Activated naive CD4-positive, alpha-beta T cell treated with anti-CD3 and anti-CD28 coated beads, Interleukin-2, amount 50 U/mL, for 72 hours (primary cell): ENCODE results near the gene MON1B. TPM values are rescaled to one million over a fixed set of nuclear protein-coding genes. Genes with fewer than 3 reads are reported as not detected.

Source experiments
- ATAC-seq, 2 donors: fragments of 150-1000 bp; cut with Tn5 transposase; 2 replicates each; pipeline ENCODE4 v1.10.0; 2021; ENCODE audit warnings: mild to moderate bottlenecking in 2 of 2, moderate library complexity in 2 of 2
- DNase-seq, 2 donors: peaks; one replicate each; pipeline ENCODE4 v3.0.0; 2021 to 2022; ENCODE audit warnings: low spot score in 2 of 2
- H3K27ac Mint-ChIP-seq, 2 donors: one replicate each; pipeline ENCODE4 v1.8.0; 2022; ENCODE audit warnings: mild to moderate bottlenecking in 2 of 2, mixed read lengths in 2 of 2
- H3K36me3 Mint-ChIP-seq, 2 donors: one replicate each; pipeline ENCODE4 v1.8.0; 2022; ENCODE audit warnings: mixed read lengths in 2 of 2
- H3K9me3 Mint-ChIP-seq, 2 donors: one replicate each; pipeline ENCODE4 v1.8.0; 2022; ENCODE audit warnings: mixed read lengths in 2 of 2
- total RNA-seq, 2 donors: library from RNA; stranded (reverse); gene quantifications; one replicate each; pipeline ENCODE4 v1.2.3, GENCODE V29; 2022

The MON1B gene
- total RNA-seq, 2 donors from 2014 or later: 75.3 to 92.9 TPM

DNA sequence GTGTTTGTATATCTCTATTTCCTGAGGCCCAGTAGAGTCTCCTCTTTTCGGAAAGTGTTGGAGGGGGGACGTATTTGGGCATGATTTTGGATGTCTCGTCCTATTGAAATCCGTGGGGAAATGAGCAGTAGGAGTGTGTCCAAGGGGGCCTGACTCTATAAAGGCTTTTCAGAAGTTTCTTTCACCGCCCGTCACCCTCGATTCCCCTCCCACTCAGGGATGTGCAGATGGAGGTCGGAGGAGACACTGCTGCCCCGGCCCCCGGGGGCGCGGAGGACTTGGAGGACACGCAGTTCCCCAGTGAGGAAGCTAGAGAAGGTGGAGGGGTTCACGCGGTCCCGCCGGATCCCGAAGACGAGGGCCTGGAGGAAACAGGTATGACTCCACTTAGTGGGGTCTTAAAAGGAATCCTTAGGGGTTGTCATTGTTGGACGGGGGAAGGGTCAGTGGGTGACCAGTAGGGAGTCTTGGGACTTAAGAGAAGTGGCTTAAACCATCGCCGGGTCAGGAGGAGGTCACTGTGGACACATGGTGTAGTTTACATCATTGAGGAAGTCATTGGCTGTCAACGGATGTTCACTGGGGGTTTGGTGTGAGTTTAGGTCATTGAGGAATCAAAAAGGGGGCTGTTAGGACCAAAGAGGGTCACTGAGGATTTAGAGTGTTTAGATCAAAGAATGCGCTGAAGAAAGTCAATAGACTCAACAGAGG lies 424 bp downstream of the MON1B start:
- DNase-seq (peak; percentile 39 to 58), ATAC-seq (no peak)
- H3K36me3 Mint-ChIP-seq: peaks cover 35 to 53% of the 10 kb centered on the region in 2 donors
- H3K27ac Mint-ChIP-seq: peak overlapping the region; percentile 99 to 100
- H3K9me3 Mint-ChIP-seq: peaks cover 8 to 13% of the 10 kb centered on the region in 2 donors

DNA sequence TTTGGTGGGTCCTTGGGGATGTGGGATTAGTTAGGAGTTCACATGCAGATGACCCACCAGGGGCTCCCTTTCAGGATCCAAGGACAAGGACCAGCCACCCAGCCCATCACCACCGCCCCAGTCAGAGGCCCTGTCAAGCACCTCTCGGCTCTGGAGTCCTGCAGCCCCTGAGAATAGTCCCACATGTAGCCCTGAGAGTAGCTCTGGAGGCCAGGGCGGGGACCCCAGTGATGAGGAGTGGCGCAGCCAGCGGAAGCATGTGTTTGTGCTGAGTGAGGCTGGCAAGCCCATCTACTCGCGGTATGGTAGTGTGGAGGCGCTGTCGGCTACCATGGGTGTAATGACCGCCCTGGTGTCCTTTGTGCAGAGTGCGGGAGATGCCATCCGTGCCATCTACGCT lies 2.4 kb downstream of the MON1B start:
- ATAC-seq (no peak), DNase-seq (no peak)
- Mint-ChIP-seq H3K9me3 (peaks cover 8 to 13% of the 10 kb centered on the region in 2 donors), H3K27ac (peak overlapping the region in 1 of 2 donors; percentile 99), H3K36me3 (peaks cover 44 to 65% of the 10 kb centered on the region in 2 donors)

DNA sequence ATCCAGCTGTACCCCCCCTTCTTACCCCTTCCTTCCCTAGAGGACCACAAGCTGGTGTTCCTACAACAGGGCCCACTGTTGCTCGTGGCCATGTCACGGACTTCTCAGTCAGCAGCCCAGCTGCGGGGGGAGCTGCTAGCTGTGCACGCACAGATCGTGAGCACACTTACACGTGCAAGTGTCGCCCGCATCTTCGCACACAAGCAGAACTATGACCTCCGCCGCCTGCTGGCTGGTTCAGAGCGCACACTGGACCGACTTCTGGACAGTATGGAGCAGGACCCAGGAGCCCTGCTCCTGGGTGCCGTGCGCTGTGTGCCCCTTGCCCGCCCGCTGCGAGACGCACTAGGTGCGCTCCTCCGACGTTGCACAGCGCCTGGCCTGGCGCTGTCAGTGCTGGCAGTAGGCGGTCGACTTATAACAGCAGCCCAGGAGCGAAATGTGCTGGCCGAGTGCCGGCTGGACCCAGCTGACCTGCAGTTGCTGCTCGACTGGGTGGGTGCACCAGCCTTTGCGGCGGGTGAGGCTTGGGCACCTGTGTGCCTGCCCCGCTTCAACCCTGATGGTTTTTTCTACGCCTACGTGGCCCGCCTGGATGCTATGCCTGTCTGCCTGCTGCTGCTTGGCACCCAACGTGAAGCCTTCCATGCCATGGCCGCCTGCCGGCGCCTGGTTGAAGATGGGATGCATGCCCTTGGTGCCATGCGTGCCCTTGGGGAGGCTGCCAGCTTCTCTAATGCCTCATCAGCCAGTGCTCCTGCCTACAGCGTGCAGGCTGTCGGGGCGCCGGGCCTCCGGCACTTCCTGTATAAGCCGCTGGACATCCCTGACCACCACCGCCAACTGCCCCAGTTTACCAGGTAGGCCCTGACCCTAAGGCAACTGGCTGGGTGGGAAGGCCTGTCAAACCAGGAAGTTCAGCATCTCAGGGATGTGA lies 3.6 kb downstream of the MON1B start:
- Mint-ChIP-seq H3K27ac (peak overlapping the region in 1 of 2 donors; percentile 65), H3K9me3 (peaks cover 8 to 13% of the 10 kb centered on the region in 2 donors), H3K36me3 (peaks cover 46 to 69% of the 10 kb centered on the region in 2 donors)
- DNase-seq (no peak), ATAC-seq (no peak)

DNA sequence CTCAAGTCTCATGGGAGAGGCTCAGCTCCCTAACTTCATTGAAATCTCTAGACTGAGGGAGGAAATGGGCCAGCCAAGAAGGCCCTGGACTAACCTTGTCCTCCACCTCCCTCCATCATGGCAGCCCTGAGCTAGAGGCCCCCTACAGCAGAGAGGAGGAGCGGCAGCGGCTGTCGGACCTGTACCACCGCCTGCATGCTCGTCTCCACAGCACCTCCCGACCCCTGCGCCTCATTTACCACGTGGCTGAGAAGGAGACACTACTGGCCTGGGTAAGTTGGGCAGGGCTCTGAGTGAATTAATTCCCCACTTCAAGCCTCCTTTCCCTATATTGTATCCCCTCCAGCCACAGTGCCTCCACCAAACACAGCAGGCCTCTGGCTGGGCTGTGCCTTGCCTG lies 4.4 kb downstream of the MON1B start:
- ATAC-seq (no peak), DNase-seq (no peak)
- peaks cover 46 to 66% of the 10 kb centered on the region in 2 donors for H3K36me3 Mint-ChIP-seq
- H3K9me3 Mint-ChIP-seq: peaks cover 8 to 13% of the 10 kb centered on the region in 2 donors
- H3K27ac Mint-ChIP-seq: peak overlapping the region; percentile 1 to 65

DNA sequence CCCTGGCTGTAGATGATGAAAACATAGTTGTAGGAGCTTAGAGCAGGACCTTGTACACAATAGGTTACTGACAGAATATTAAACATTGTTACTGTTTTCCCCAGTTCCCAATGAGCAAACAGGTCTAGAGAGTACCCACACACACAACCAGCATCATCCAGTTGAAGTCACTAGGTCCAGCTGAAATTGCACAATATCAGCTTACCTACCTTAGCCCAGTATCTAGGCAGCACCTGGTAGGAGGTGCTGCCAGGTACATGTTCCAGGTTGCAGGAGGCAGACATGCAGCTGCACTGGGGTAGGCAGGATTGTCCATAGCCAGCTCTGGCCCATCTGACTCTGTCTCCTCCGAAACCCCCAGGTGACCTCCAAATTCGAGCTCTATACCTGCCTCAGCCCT lies 6.8 kb downstream of the MON1B start:
- H3K36me3 Mint-ChIP-seq: peaks cover 26 to 43% of the 10 kb centered on the region in 2 donors
- no peaks in the 10 kb centered on the region for H3K9me3 Mint-ChIP-seq
- ATAC-seq: no peak
- no peak for DNase-seq
- peak overlapping the region in 1 of 2 donors; percentile 25 for H3K27ac Mint-ChIP-seq

DNA sequence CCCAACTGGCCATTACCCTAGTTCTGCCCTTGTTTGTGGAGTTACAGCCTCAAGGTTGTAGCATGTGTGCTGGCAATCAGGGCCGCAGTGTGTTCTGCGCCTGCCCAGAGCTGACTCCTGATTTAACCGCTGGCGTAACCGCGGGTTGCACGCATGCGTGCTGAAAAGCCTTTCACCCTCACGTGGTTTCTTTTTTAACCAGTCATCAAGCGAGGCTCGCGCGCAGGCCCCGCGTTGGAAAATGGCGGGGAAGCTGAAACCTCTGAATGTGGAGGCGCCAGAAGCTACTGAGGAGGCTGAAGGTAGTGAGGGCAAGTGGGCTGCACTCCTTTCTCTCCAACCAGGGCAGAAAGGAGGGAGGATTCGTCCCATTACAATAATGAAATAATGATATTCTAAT lies 8.2 kb downstream of the MON1B start, which contains the start of gene SYCE1L:
SYCE1L (plus strand) TSS at position 198 of the 400 bp plus-strand sequence; CDS start at position 242, 44 bp downstream.
- no peak for DNase-seq
- Mint-ChIP-seq H3K9me3 (no peaks in the 10 kb centered on the region), H3K36me3 (peaks cover 15 to 32% of the 10 kb centered on the region in 2 donors), H3K27ac (peak within 1 kb of the TSS in 1 of 2 donors; percentile 68)
- no peak for ATAC-seq

DNA sequence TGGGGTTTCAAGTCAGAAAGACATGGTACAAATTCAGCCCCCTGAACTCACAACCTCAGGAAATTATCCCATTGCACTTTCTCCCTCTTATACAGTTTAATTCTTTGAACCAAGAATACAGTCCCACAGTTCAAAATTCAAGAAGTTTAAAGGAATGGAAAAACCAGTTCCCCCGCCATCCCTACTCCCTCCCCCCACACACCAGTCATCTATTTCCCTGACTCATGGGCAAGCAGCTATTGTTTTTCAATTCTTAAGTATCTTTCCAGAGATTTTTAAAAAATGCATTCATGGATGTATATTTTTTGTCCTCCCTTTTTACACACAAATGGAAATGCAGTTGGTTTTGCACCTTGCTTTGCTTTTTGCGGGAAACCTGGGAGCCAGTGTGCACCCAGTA lies 15.5 kb downstream of the MON1B start:
- DNase-seq (no peak), ATAC-seq (no peak)
- Mint-ChIP-seq H3K9me3 (no peaks in the 10 kb centered on the region), H3K27ac (no peak overlapping the region), H3K36me3 (no peaks in the 10 kb centered on the region)

DNA sequence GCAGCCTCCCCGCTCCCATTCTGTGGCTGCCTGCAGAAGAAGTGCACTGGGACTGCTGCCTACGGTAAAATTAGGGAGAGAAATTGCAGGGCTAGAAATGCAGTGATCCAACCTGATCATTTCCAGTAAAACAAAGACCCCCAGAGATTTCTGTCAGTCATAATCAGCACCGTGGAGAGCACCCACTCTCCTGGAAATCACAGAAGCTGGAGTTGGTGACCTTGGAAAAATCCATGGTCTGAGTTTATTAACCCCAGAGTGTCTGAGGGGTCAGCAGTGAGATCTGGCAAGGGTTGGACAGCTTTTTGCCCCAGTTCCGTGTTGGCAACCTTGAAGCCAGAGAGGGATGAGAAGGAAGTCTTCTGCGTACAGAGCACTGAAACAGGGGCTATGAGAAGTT lies 16.0 kb downstream of the MON1B start:
- Mint-ChIP-seq H3K27ac (no peak overlapping the region), H3K36me3 (no peaks in the 10 kb centered on the region), H3K9me3 (no peaks in the 10 kb centered on the region)
- ATAC-seq: no peak
- DNase-seq: no peak

DNA sequence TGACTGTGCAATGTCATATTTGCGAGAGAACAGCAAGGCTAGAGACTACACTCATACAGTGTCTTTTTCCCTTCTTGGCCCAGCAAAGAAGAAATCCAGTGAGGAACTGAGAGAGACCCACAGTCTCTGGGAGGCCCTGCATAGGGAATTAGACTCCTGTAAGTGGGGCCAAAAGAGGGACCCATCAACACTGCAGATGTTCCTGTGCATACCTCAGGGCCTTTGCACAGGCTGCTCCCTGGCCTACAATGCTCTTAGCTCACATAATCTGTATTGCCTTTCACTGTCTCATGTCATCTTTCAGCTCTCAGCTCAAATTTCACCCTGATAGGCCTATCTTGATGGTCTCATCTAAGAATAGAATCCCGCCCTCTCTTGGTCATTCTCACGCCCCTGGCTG lies 17.4 kb downstream of the MON1B start:
- ATAC-seq (no peak), DNase-seq (no peak)
- H3K9me3 Mint-ChIP-seq: no peaks in the 10 kb centered on the region
- no peaks in the 10 kb centered on the region for H3K36me3 Mint-ChIP-seq
- H3K27ac Mint-ChIP-seq: no peak overlapping the region

DNA sequence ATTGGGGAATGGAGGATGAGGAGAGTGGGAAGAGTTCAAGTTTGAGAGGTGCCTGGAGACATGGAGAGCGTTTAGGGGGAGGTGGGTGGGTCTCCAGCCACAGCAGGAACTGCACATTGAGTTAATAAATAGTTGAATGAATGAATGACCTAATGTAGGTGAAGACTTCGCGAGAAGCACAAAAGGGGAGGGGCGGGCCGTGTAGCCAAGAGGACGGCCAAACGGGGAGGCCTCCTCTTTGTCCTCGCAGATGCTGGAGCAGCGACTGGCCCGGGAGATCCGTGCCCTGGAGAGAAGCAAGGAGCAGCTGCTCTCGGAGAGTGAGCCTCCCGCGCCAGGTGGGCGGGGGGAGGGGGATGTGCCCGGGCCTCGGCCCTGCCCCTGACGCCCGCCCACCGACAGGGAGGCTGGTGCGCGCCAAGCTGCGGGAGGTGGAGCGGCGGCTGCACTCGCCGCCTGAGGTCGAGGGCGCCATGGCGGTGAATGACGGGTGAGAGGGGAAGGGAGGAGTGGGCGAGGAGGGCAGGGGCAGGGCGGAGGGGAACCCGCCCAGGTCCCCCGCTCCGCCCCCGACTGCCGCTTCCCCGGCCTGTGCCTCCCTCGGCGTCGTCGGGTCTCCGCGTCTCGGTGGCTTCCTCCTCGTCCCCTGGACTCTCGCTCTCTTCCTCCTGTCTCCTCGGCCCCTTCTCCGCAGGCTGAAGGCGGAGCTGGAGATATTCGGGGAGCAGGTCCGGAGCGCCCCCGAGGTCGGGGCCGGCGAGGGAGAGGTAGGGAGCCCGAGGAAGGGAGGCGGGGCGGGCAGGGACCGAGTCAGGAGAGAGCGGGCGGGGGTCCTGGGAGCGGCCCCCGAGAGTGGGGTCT lies 21.1 kb downstream of the MON1B start:
- ATAC-seq: peak; percentile 82 to 84
- H3K9me3 Mint-ChIP-seq: no peaks in the 10 kb centered on the region
- no peaks in the 10 kb centered on the region for H3K36me3 Mint-ChIP-seq
- DNase-seq: peak; percentile 71 to 76
- H3K27ac Mint-ChIP-seq: peak overlapping the region; percentile 64 to 87

DNA sequence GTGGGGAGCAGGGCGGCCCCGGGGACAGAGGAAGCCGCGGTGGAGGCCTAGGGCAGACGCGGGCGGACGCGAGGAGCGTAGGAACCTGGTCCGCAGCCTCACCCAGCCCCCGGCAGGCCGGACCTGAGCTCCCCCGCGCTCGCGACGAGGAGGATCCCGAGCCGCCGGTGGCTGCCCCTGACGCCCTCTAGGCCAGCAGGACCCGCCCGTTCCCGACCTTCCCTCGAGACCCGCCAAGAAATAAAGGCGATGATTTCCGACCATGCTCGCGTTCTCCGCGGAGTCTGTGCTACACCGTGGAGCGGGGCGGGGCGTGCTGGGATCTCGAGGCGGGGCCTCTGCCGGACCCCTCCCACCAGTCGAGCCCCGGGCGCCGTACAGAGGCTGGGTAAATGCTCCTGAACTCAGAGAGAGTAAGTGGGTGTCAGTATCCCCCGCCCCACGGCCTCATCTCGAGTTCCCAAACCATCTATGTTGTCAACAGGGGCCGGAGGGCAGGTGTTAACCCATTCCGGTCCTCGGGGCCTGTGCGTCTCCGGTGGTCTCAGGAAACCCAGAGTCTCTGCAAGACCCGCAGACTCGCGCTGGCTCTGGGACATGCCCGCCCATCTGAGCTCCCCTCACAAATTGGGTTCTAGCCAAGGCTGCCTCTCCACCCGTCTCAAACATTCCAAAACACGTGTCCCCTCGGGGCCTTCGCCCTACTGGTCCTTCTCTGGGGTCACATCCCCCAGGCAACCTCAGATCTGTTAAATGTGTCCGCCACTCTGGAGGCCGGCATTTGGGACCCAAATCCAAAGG lies 22.0 kb downstream of the MON1B start:
- H3K36me3 Mint-ChIP-seq: no peaks in the 10 kb centered on the region
- H3K9me3 Mint-ChIP-seq: no peaks in the 10 kb centered on the region
- DNase-seq (peak; percentile 74 to 84), ATAC-seq (peak; percentile 78 to 85)
- peak overlapping the region in 1 of 2 donors; percentile 51 for H3K27ac Mint-ChIP-seq

DNA sequence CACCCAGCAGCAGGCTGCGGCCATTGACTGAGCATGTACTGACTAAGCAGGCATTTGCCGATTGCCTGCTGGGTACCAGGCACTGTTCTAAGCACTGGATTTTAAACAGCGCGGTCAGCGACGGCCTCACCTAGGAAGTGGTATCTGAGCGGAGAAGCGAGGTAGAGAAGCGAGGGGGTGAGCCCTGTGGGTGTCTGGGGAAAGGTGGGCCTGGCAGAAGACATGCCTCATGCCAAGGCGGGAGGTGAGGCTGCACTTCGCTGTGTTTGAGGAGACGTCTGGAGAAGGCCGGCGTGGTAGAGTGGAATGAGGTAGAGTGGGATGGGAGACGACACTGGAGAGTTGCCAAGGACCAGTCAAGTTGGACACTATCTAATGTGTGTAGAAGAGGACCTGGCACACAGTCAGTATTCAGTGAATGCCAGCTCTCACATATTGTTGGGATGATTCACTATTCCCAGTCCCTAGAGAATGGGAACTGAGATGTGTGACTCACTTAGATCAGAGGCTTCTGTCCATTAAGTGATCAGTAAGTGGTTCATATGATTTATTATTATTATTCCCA lies 22.6 kb downstream of the MON1B start:
- DNase-seq: no peak
- Mint-ChIP-seq H3K27ac (peak overlapping the region in 1 of 2 donors; percentile 51), H3K36me3 (no peaks in the 10 kb centered on the region), H3K9me3 (no peaks in the 10 kb centered on the region)
- no peak for ATAC-seq

DNA sequence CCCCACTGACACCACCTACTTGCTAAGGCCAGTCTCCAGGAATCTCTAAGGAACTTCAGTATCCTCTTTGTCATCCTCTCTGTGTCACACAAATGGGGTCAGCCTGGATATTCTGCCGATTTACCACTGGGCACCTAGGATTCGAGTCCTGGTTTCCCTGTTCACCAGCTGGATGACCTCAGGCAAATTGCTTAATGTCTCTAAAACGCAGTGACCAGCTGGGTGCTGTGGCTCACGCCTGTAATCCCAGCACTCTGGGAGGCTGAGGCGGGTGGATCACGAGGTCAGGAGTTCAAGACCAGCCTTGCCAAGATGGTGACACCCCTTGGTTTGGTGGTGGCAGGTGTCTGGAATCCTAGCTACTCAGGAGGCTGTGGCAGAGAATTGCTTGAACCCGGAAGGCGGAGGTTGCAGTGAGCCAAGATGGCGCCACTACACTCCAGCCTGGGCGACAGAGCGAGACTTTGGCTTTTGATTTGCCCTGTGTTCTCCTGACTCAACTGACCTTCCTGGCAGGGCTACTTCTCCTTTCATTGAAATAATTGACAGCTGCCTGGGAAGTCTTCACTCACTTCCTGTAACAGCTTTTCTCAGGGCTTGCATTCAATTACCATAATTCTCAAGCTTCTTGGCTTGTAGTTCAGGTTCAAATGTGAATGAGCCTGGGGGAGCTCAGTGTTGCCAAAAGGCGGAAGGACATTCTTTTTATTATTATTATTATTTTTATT lies 23.6 kb downstream of the MON1B start:
- DNase-seq (no peak), ATAC-seq (no peak)
- Mint-ChIP-seq H3K9me3 (no peaks in the 10 kb centered on the region), H3K27ac (no peak overlapping the region), H3K36me3 (no peaks in the 10 kb centered on the region)

DNA sequence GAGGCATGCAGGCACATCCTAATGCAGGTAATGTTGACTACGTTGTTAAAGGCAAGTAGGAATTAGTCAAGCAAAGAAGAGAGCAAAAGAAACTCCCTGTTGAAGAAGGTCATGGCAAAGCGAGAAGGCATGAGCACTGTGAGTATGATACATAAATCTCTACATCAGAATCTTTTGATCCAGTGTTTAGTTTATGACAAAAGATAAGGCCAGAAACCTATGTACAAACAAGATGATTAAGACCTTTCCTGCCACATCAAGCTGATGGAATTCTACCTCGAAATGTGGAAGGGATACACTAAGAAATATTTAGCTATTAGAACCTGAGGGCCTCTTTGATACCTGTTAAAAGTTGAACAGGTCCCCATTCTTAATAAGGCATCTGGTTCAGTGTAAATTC lies 28.4 kb downstream of the MON1B start:
- no peak overlapping the region for H3K27ac Mint-ChIP-seq
- no peaks in the 10 kb centered on the region for H3K9me3 Mint-ChIP-seq
- DNase-seq: no peak
- H3K36me3 Mint-ChIP-seq: no peaks in the 10 kb centered on the region
- no peak for ATAC-seq

DNA sequence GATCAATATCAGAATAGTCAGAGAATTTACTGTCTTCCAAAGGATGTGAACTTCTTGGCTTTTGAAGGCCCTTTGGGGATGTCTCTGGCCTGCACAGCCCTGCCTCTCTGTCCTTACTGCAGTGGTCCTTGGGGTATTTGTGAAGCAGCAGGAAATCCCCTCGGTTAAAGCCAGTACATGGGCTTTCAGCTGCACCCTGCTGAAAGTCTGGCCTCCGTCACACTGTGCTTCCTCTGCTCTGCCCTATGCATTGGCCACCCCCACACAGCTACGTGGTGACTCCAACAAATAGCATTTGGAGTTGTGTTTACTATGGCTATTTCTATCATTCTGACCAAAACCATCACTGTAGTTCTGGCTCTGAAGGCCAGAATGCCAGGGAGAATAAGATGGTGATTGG lies 29.4 kb downstream of the MON1B start:
- Mint-ChIP-seq H3K27ac (no peak overlapping the region), H3K9me3 (no peaks in the 10 kb centered on the region), H3K36me3 (no peaks in the 10 kb centered on the region)
- no peak for DNase-seq
- no peak for ATAC-seq
